ENCODE results near the gene LEUTX. TPM values are rescaled to one million over a fixed set of nuclear protein-coding genes. Genes with fewer than 3 reads are reported as not detected.

The LEUTX gene
- total and polyA plus RNA-seq, 2 experiments from 2014 or later, result not detected

DNA sequence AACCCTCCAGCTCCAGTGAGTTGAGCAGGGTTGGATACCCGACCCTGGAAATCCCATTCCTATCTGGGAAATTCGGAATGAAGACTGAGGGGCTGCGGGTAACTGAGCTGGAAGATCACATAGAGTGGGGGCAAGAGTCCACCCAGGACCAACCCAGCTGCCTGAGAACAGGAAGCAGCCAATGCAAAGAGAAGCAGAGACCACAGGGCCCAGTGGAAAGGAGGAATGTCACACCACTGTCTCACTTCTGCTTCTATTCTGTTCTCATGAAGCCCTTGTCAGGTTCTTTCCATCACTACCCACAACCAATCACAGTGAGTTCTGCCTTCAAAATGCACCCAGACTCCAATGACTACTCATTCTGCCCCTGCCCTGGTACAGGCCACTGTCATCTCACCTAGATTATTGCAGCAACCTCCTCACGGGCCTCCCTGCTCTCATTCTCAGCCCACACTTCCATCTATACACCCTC is 40.0 kb downstream of the LEUTX start:
- Histone ChIP-seq H3K4me1 (ENCODE audit: insufficient read depth) (peaks cover 1% of the 10 kb centered on the region), H3K36me3 (ENCODE audit: insufficient read depth) (no peaks in the 10 kb centered on the region), H2AFZ (no peak overlapping the region), H3F3A (replicated peaks; ENCODE audit: low read depth) (no peaks in the 10 kb centered on the region), H4K20me1 (replicated peaks; ENCODE audit: insufficient read depth) (no peaks in the 10 kb centered on the region; the same call in none of the 2 replicates), H3K9me2 (ENCODE audit: insufficient read depth) (no peaks in the 10 kb centered on the region), H3K79me2 (replicated peaks; ENCODE audit: insufficient read depth) (no peaks in the 10 kb centered on the region; the same call in 1 of the 2 replicates), H3K4me2 (no peak overlapping the region), H3K4me3 (no peak overlapping the region), H3K27ac (ENCODE audit: low read depth) (no peak overlapping the region), H3K27me3 (ENCODE audit: insufficient read depth) (no peaks in the 10 kb centered on the region)
- no peak for TF ChIP-seq ZNF114 (CRISPR knock-in tag; IDR thresholded peaks at IDR 0.05)
- no peak for TF ChIP-seq NANOG (IDR thresholded peaks at IDR 0.05; ENCODE audit: borderline replicate concordance)
- TF ChIP-seq, protein P1, sequence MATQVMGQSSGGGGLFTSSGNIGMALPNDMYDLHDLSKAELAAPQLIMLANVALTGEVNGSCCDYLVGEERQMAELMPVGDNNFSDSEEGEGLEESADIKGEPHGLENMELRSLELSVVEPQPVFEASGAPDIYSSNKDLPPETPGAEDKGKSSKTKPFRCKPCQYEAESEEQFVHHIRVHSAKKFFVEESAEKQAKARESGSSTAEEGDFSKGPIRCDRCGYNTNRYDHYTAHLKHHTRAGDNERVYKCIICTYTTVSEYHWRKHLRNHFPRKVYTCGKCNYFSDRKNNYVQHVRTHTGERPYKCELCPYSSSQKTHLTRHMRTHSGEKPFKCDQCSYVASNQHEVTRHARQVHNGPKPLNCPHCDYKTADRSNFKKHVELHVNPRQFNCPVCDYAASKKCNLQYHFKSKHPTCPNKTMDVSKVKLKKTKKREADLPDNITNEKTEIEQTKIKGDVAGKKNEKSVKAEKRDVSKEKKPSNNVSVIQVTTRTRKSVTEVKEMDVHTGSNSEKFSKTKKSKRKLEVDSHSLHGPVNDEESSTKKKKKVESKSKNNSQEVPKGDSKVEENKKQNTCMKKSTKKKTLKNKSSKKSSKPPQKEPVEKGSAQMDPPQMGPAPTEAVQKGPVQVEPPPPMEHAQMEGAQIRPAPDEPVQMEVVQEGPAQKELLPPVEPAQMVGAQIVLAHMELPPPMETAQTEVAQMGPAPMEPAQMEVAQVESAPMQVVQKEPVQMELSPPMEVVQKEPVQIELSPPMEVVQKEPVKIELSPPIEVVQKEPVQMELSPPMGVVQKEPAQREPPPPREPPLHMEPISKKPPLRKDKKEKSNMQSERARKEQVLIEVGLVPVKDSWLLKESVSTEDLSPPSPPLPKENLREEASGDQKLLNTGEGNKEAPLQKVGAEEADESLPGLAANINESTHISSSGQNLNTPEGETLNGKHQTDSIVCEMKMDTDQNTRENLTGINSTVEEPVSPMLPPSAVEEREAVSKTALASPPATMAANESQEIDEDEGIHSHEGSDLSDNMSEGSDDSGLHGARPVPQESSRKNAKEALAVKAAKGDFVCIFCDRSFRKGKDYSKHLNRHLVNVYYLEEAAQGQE (IDR thresholded peaks at IDR 0.05; ENCODE audit: unreplicated experiment), result no peak
- no peak for TF ChIP-seq STAT1 (IDR thresholded peaks at IDR 0.05; ENCODE audit: unreplicated experiment)
- TF ChIP-seq ZNF331 (CRISPR knock-in tag; IDR thresholded peaks at IDR 0.05; ENCODE audit: low read depth), result no peak
- TF ChIP-seq, protein P2, sequence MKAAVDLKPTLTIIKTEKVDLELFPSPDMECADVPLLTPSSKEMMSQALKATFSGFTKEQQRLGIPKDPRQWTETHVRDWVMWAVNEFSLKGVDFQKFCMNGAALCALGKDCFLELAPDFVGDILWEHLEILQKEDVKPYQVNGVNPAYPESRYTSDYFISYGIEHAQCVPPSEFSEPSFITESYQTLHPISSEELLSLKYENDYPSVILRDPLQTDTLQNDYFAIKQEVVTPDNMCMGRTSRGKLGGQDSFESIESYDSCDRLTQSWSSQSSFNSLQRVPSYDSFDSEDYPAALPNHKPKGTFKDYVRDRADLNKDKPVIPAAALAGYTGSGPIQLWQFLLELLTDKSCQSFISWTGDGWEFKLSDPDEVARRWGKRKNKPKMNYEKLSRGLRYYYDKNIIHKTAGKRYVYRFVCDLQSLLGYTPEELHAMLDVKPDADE (IDR thresholded peaks at IDR 0.05), result no peak
- TF ChIP-seq, protein P3, sequence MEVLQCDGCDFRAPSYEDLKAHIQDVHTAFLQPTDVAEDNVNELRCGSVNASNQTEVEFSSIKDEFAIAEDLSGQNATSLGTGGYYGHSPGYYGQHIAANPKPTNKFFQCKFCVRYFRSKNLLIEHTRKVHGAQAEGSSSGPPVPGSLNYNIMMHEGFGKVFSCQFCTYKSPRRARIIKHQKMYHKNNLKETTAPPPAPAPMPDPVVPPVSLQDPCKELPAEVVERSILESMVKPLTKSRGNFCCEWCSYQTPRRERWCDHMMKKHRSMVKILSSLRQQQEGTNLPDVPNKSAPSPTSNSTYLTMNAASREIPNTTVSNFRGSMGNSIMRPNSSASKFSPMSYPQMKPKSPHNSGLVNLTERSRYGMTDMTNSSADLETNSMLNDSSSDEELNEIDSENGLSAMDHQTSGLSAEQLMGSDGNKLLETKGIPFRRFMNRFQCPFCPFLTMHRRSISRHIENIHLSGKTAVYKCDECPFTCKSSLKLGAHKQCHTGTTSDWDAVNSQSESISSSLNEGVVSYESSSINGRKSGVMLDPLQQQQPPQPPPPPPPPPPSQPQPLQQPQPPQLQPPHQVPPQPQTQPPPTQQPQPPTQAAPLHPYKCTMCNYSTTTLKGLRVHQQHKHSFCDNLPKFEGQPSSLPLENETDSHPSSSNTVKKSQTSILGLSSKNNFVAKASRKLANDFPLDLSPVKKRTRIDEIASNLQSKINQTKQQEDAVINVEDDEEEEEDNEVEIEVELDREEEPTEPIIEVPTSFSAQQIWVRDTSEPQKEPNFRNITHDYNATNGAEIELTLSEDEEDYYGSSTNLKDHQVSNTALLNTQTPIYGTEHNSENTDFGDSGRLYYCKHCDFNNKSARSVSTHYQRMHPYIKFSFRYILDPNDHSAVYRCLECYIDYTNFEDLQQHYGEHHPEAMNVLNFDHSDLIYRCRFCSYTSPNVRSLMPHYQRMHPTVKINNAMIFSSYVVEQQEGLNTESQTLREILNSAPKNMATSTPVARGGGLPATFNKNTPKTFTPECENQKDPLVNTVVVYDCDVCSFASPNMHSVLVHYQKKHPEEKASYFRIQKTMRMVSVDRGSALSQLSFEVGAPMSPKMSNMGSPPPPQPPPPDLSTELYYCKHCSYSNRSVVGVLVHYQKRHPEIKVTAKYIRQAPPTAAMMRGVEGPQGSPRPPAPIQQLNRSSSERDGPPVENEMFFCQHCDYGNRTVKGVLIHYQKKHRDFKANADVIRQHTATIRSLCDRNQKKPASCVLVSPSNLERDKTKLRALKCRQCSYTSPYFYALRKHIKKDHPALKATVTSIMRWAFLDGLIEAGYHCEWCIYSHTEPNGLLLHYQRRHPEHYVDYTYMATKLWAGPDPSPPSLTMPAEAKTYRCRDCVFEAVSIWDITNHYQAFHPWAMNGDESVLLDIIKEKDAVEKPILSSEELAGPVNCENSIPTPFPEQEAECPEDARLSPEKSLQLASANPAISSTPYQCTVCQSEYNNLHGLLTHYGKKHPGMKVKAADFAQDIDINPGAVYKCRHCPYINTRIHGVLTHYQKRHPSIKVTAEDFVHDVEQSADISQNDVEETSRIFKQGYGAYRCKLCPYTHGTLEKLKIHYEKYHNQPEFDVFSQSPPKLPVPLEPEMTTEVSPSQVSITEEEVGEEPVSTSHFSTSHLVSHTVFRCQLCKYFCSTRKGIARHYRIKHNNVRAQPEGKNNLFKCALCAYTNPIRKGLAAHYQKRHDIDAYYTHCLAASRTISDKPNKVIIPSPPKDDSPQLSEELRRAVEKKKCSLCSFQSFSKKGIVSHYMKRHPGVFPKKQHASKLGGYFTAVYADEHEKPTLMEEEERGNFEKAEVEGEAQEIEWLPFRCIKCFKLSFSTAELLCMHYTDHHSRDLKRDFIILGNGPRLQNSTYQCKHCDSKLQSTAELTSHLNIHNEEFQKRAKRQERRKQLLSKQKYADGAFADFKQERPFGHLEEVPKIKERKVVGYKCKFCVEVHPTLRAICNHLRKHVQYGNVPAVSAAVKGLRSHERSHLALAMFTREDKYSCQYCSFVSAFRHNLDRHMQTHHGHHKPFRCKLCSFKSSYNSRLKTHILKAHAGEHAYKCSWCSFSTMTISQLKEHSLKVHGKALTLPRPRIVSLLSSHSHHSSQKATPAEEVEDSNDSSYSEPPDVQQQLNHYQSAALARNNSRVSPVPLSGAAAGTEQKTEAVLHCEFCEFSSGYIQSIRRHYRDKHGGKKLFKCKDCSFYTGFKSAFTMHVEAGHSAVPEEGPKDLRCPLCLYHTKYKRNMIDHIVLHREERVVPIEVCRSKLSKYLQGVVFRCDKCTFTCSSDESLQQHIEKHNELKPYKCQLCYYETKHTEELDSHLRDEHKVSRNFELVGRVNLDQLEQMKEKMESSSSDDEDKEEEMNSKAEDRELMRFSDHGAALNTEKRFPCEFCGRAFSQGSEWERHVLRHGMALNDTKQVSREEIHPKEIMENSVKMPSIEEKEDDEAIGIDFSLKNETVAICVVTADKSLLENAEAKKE (CRISPR knock-in tag; IDR thresholded peaks at IDR 0.05), result no peak
- TF ChIP-seq EZH2 (IDR thresholded peaks at IDR 0.05; ENCODE audit: low read depth, unreplicated experiment), result no peak
- no peak for TF ChIP-seq CREB1 (CRISPR knock-in tag; IDR thresholded peaks at IDR 0.05; ENCODE audit: low read depth)
- no peak for TF ChIP-seq EZH2phosphoT487 (IDR thresholded peaks at IDR 0.05; ENCODE audit: unreplicated experiment)
- TF ChIP-seq, protein P4, sequence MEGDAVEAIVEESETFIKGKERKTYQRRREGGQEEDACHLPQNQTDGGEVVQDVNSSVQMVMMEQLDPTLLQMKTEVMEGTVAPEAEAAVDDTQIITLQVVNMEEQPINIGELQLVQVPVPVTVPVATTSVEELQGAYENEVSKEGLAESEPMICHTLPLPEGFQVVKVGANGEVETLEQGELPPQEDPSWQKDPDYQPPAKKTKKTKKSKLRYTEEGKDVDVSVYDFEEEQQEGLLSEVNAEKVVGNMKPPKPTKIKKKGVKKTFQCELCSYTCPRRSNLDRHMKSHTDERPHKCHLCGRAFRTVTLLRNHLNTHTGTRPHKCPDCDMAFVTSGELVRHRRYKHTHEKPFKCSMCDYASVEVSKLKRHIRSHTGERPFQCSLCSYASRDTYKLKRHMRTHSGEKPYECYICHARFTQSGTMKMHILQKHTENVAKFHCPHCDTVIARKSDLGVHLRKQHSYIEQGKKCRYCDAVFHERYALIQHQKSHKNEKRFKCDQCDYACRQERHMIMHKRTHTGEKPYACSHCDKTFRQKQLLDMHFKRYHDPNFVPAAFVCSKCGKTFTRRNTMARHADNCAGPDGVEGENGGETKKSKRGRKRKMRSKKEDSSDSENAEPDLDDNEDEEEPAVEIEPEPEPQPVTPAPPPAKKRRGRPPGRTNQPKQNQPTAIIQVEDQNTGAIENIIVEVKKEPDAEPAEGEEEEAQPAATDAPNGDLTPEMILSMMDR (conservative IDR thresholded peaks at IDR 0.05; ENCODE audit: low read depth in 2 of 2), result no peak
- Mint-ChIP-seq H3K27ac (no peak overlapping the region), H3K27me3 (ENCODE audit: insufficient read depth, low read depth, poor library complexity) (no peaks in the 10 kb centered on the region), H3K36me3 (ENCODE audit: low read depth) (no peaks in the 10 kb centered on the region; the same call in 2 of the 3 replicates), H3K4me3 (no peak overlapping the region), H3K4me1 (no peaks in the 10 kb centered on the region), H3K9me3 (no peaks in the 10 kb centered on the region)
- ATAC-seq (no peak), DNase-seq (ENCODE audit: low spot score) (no peak)
